GM21367 (cell line): ENCODE results near the gene TYSND1.
"Not testable (repeated sequence)": the region's sequence is repeated elsewhere in the genome, so short reads cannot be mapped to it uniquely, and the experiment has no call there.

Source experiments
- ATAC-seq: cut with Tn5 transposase; IDR thresholded peaks from one replicate; pipeline ENCODE4 v1.9.1; 2021; ENCODE audit not compliant: unreplicated experiment

Gene TYSND1

GRCh38 chr10:70135684-70136083, 10.8 kb downstream of the TYSND1 start:
- no peak for ATAC-seq

- ATAC-seq = no peak
Observed at GRCh38 chr10:70135046-70135445, 11.5 kb downstream of the TYSND1 start.

- ATAC-seq = peak; percentile 61
Observed at GRCh38 chr10:70132098-70133029, 14.1 kb downstream of the TYSND1 start, which contains the start of gene AIFM2. TSS of gene AIFM2 (minus strand) at chr10:70132825. CDS start at chr10:70124084, 8,741 bp downstream.

- no peak for ATAC-seq
Observed at GRCh38 chr10:70131560-70131937, 15.0 kb downstream of the TYSND1 start.

GRCh38 chr10:70130878-70131559, 15.5 kb downstream of the TYSND1 start:
- ATAC-seq = no peak

- no peak for ATAC-seq
Observed at GRCh38 chr10:70126700-70127395, 19.7 kb downstream of the TYSND1 start.

- no peak for ATAC-seq
Observed at GRCh38 chr10:70125918-70126552, 20.5 kb downstream of the TYSND1 start.

- ATAC-seq = no peak
Observed at GRCh38 chr10:70124918-70125317, 21.6 kb downstream of the TYSND1 start.

GRCh38 chr10:70124415-70124814, 22.1 kb downstream of the TYSND1 start:
- ATAC-seq = no peak

GRCh38 chr10:70123817-70124216, 22.7 kb downstream of the TYSND1 start:
- no peak for ATAC-seq

GRCh38 chr10:70123166-70123565, 23.3 kb downstream of the TYSND1 start:
- not testable (repeated sequence) for ATAC-seq

GRCh38 chr10:70122742-70123141, 23.8 kb downstream of the TYSND1 start:
- no peak for ATAC-seq

GRCh38 chr10:70121281-70121949, 25.1 kb downstream of the TYSND1 start:
- no peak for ATAC-seq

- no peak for ATAC-seq
Observed at GRCh38 chr10:70120417-70120816, 26.1 kb downstream of the TYSND1 start.

- ATAC-seq = no peak
Observed at GRCh38 chr10:70119623-70120022, 26.9 kb downstream of the TYSND1 start.

- ATAC-seq = no peak
Observed at GRCh38 chr10:70119197-70119596, 27.3 kb downstream of the TYSND1 start.

GRCh38 chr10:70118196-70118595, 28.3 kb downstream of the TYSND1 start:
- ATAC-seq = no peak

GRCh38 chr10:70117646-70118045, 28.9 kb downstream of the TYSND1 start:
- ATAC-seq = no peak

- no peak for ATAC-seq
Observed at GRCh38 chr10:70115948-70116682, 30.4 kb downstream of the TYSND1 start.

GRCh38 chr10:70114902-70115301, 31.6 kb downstream of the TYSND1 start:
- no peak for ATAC-seq
